PC-3 (cell line): Measurements from ENCODE around the gene GFRA3. TPM values are rescaled to one million over a fixed set of nuclear protein-coding genes. Genes with fewer than 3 reads are reported as not detected.

Source experiments
- ATAC-seq: fragments of 200-7000 bp; cut with Tn5 transposase; 2 replicates; pipeline ENCODE4 v1.9.1; 2020; ENCODE audit warnings: mild to moderate bottlenecking, moderate library complexity
- BruUV-seq: library from RNA; stranded (reverse); fragments of 400-500 nt; replicated peaks from 2 replicates; lab custom pipeline; 2021; lab: Mats Ljungman, UMichigan
- CTCF ChIA-PET: fragments of 300-600 bp; sonication (Branson Sonifier 250); formaldehyde crosslinking; loops from one replicate; lab custom pipeline; 2022; ENCODE audit warnings: antibody characterized with exemption; lab: Charles Lee
- POLR2A ChIA-PET: fragments of 300-600 bp; sonication (Branson Sonifier 250); formaldehyde crosslinking; loops from one replicate; lab custom pipeline; 2022; ENCODE audit warnings: antibody characterized with exemption; ENCODE audit not compliant: unreplicated experiment; lab: Charles Lee
- DNase-seq: peaks from one replicate; pipeline ENCODE4 v3.0.0-alpha.2; 2015
- H2AFZ ChIP-seq: fragments of 300-600 bp; sonication (generic); 2 replicates; pipeline ENCODE4 v1.6.0; 2016; ENCODE audit warnings: antibody characterized with exemption, low read length
- H3F3A ChIP-seq: fragments of 300-600 bp; sonication (generic); one replicate; pipeline ENCODE4 v1.6.0; 2017; ENCODE audit warnings: antibody characterized with exemption, low read length, control low read depth, mild to moderate bottlenecking; ENCODE audit not compliant: unreplicated experiment
- H3K27ac ChIP-seq: fragments of 300-600 bp; sonication (generic); 2 replicates; pipeline ENCODE4 v1.5.1; 2016; ENCODE audit warnings: mild to moderate bottlenecking, low read length
- H3K27me3 ChIP-seq: fragments of 300-600 bp; sonication (generic); 2 replicates; pipeline ENCODE4 v1.6.1; 2016; ENCODE audit warnings: low read length, mixed read lengths
- H3K36me3 ChIP-seq: fragments of 300-600 bp; sonication (generic); 2 replicates; pipeline ENCODE4 v1.6.1; 2016; ENCODE audit warnings: low read depth, mixed run types, low read length, mixed read lengths
- H3K4me1 ChIP-seq: fragments of 300-600 bp; sonication (generic); 2 replicates; pipeline ENCODE4 v1.5.1; 2016; ENCODE audit warnings: low read length; ENCODE audit not compliant: insufficient read depth
- H3K4me2 ChIP-seq: fragments of 300-600 bp; sonication (generic); 2 replicates; pipeline ENCODE4 v1.6.0; 2016; ENCODE audit warnings: low read length
- H3K4me3 ChIP-seq: fragments of 300-600 bp; sonication (generic); 2 replicates; pipeline ENCODE4 v1.5.1; 2016; ENCODE audit warnings: mild to moderate bottlenecking, low read length, mixed read lengths
- H3K79me2 ChIP-seq: fragments of 300-600 bp; sonication (generic); 2 replicates; pipeline ENCODE4 v1.6.1; 2017; ENCODE audit warnings: low read length, mixed read lengths
- H3K9ac ChIP-seq: fragments of 300-600 bp; sonication (generic); 2 replicates; pipeline ENCODE4 v1.6.0; 2016; ENCODE audit warnings: mild to moderate bottlenecking, low read length
- H3K9me2 ChIP-seq: fragments of 300-600 bp; sonication (generic); replicated peaks from 2 replicates; pipeline ENCODE4 v1.6.1; 2016; ENCODE audit warnings: mixed run types, low read length, mixed read lengths
- H3K9me3 ChIP-seq: fragments of 300-600 bp; sonication (generic); 2 replicates; pipeline ENCODE4 v1.6.1; 2016; ENCODE audit warnings: low read length, mixed read lengths
- H4K20me1 ChIP-seq: fragments of 300-600 bp; sonication (generic); 2 replicates; pipeline ENCODE4 v1.6.1; 2016; ENCODE audit warnings: low read length, mixed read lengths
- EZH2 ChIP-seq: fragments of 300-600 bp; sonication (generic); IDR thresholded peaks from one replicate; pipeline ENCODE4 v1.6.1; 2017; ENCODE audit warnings: antibody characterized with exemption, mild to moderate bottlenecking, low read length; ENCODE audit not compliant: unreplicated experiment
- EZH2phosphoT487 ChIP-seq: fragments of 300-600 bp; sonication (generic); IDR thresholded peaks from 2 replicates; pipeline ENCODE4 v1.6.1; 2018; ENCODE audit warnings: mild to moderate bottlenecking, antibody characterized with exemption, low read length, borderline replicate concordance
- intact Hi-C: fragments of 100-400 bp; cut with micrococcal nuclease; formaldehyde crosslinking; loops from 2 replicates; pipeline ENCODE4 v1.9.0; 2023
- total RNA-seq: library from RNA; depleted of rRNA; stranded (reverse); fragments of >200 nt; gene quantifications from 2 replicates; pipeline ENCODE4 v1.2.3, GENCODE V29; 2014
- TF ChIP-seq, protein P1 (sequence below): fragments of 300-600 bp; sonication (generic); conservative IDR thresholded peaks from 2 replicates; pipeline ENCODE4 v1.5.1; 2017; ENCODE audit warnings: antibody characterized with exemption, low read depth, mild to moderate bottlenecking, low read length

GFRA3 gene
- total RNA-seq, 1 experiment from 2014 or later = not detected

DNA sequence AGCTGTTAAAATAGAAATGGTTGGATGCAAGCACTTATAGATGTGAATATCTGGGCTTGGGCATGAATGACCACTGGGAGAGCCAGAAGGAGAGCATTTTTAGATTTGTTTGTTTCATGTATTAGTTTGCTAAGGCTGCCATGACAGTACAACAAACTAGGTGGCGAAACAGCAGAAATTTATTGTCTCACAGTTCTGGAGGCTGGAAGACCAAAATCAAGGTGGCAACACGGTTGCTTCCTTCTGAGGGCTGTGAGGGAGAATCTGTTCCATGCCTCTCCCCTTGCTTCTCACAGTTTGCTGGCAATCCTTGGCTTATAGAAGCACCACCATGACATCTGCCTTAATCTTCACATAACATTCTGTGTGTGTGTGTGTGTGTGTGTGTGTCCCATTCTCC lies 41.1 kb downstream of the GFRA3 start:
- Histone ChIP-seq H3K9me2 (no peaks in the 10 kb centered on the region), H3K9ac (no peak overlapping the region), H3K4me1 (no peaks in the 10 kb centered on the region), H4K20me1 (no peaks in the 10 kb centered on the region), H3F3A (no peaks in the 10 kb centered on the region), H3K9me3 (no peaks in the 10 kb centered on the region), H3K27ac (no peak overlapping the region), H3K4me2 (no peak overlapping the region), H3K4me3 (no peak overlapping the region), H3K27me3 (no peaks in the 10 kb centered on the region), H3K36me3 (no peaks in the 10 kb centered on the region), H3K79me2 (no peaks in the 10 kb centered on the region), H2AFZ (no peak overlapping the region)
- intact Hi-C loops = no loop called here
- ATAC-seq = no peak
- POLR2A ChIA-PET = no interaction called here
- no peak for DNase-seq
- BruUV-seq = no TSS peak
- TF ChIP-seq EZH2phosphoT487 = no peak
- TF ChIP-seq, protein P1, sequence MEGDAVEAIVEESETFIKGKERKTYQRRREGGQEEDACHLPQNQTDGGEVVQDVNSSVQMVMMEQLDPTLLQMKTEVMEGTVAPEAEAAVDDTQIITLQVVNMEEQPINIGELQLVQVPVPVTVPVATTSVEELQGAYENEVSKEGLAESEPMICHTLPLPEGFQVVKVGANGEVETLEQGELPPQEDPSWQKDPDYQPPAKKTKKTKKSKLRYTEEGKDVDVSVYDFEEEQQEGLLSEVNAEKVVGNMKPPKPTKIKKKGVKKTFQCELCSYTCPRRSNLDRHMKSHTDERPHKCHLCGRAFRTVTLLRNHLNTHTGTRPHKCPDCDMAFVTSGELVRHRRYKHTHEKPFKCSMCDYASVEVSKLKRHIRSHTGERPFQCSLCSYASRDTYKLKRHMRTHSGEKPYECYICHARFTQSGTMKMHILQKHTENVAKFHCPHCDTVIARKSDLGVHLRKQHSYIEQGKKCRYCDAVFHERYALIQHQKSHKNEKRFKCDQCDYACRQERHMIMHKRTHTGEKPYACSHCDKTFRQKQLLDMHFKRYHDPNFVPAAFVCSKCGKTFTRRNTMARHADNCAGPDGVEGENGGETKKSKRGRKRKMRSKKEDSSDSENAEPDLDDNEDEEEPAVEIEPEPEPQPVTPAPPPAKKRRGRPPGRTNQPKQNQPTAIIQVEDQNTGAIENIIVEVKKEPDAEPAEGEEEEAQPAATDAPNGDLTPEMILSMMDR = no peak
- no peak for TF ChIP-seq EZH2
- CTCF ChIA-PET = no interaction called here

DNA sequence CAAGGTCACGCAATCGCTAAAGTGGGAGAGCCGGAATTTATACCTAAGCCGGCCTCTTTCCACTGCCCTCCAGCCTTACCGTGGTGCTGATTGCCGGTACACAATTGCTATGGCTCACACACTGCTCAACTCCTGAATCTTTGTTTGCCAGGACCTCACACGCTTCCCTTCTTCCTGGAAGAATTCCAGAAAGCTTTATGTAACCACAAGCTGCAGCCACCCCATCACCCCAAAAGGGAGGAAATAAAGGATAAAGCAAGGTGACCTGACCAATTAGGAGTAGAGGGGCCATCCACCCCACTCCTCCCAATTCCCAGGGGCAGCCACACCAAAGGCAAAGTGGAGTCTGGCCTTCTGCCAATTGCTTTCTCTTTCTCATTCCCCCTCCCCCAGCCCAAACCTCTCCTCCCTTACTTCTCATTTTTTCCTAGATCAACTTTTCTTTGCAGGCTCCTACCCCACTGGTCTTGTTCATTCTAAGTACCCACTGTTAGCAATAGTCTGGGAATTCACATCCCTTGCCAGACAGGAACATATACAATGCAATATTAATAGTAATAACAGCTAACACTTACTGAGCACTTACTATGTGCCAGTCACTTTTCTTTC lies 43.3 kb downstream of the GFRA3 start:
- Histone ChIP-seq H3K9ac (no peak overlapping the region), H4K20me1 (no peaks in the 10 kb centered on the region), H3K4me2 (no peak overlapping the region), H3K36me3 (no peaks in the 10 kb centered on the region), H3F3A (no peaks in the 10 kb centered on the region), H3K9me2 (no peaks in the 10 kb centered on the region), H3K27ac (no peak overlapping the region), H2AFZ (no peak overlapping the region), H3K9me3 (0 out of 2 replicates have a peak, but pooled peaks cover 5% of the 10 kb centered on the region), H3K27me3 (no peaks in the 10 kb centered on the region), H3K4me3 (no peak overlapping the region), H3K79me2 (no peaks in the 10 kb centered on the region), H3K4me1 (no peaks in the 10 kb centered on the region)
- ChIA-PET CTCF (interaction anchor here (0.6 kb wide), 1 partner anchor 8 kb away, joined by 3 read pairs; no protein-coding TSS in a partner anchor), POLR2A (no interaction called here)
- BruUV-seq = no TSS peak
- TF ChIP-seq, protein P1 = no peak
- TF ChIP-seq EZH2phosphoT487 = no peak
- no peak for TF ChIP-seq EZH2
- DNase-seq (peak; percentile 10), ATAC-seq (no peak)
- intact Hi-C loops = no loop called here

DNA sequence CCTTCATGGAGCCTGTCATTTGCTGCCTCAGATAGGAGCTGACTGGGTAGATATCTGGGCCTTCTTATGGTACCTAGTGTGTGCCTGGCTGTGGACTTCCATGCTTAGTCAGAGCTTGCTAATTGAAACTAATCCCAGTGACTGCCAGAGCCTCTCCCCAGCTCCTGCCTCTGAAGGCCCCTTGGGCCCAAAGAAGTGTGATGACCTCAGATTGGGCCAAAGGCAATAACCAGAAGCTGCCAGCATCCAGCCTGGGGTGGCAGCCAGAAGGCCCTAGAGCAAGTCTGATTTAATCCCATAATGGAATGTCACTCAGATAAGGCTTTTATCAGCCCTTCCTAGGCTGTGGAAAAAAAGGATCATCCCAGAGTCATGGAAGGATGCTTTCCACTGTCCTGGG lies 44.2 kb downstream of the GFRA3 start:
- CTCF ChIA-PET = no interaction called here
- ATAC-seq = no peak

More for the DNA sequence above, 44.2 kb downstream of the GFRA3 start:
- H3K27me3 ChIP-seq = no peaks in the 10 kb centered on the region
- POLR2A ChIA-PET = no interaction called here
- no peak overlapping the region for H3K4me2 ChIP-seq
- H3K36me3 ChIP-seq = no peaks in the 10 kb centered on the region
- no TSS peak for BruUV-seq
- no peaks in the 10 kb centered on the region for H4K20me1 ChIP-seq
- no peak overlapping the region for H3K4me3 ChIP-seq
- no peak overlapping the region for H3K9ac ChIP-seq
- no peak overlapping the region for H2AFZ ChIP-seq
- DNase-seq = no peak
- no peak for TF ChIP-seq EZH2phosphoT487
- TF ChIP-seq, protein P1 = no peak
- no peak for TF ChIP-seq EZH2
- H3K9me3 ChIP-seq = 0 out of 2 replicates have a peak, but pooled peaks cover 5% of the 10 kb centered on the region
- H3K9me2 ChIP-seq = no peaks in the 10 kb centered on the region
- intact Hi-C loops = no loop called here
- no peak overlapping the region for H3K27ac ChIP-seq
- H3K79me2 ChIP-seq = no peaks in the 10 kb centered on the region
- no peaks in the 10 kb centered on the region for H3K4me1 ChIP-seq
- no peaks in the 10 kb centered on the region for H3F3A ChIP-seq
